HepG2 (cell line): ENCODE data around the gene NBPF9. TPM values are rescaled to one million over a fixed set of nuclear protein-coding genes. Genes with fewer than 3 reads are reported as not detected.
A peak's percentile ranks its signal among the peaks of the same experiment; 100 is the strongest.
"Not testable (repeated sequence)": the region's sequence is repeated elsewhere in the genome, so short reads cannot be mapped to it uniquely, and the experiment has no call there.

Experiments
- ATAC-seq: fragments of 200-7000 bp; cut with Tn5 transposase; 3 replicates; pipeline ENCODE4 v1.9.1; 2020; ENCODE audit warnings: mild to moderate bottlenecking, moderate library complexity
- BruUV-seq: library from RNA; stranded (reverse); fragments of 400-500 nt; replicated peaks from 2 replicates; lab custom pipeline; 2021; lab: Mats Ljungman, UMichigan
- CTCF ChIA-PET: fragments of 300-600 bp; formaldehyde crosslinking; extraction: SDS; loops from one replicate; lab custom pipeline; 2021; ENCODE audit warnings: low total read pairs, inconsistent platforms, low intra/inter-chr PET ratio; lab: Yijun Ruan, JAX
- POLR2A ChIA-PET: fragments of 350-600 bp; sonication (Branson Sonifier 250); formaldehyde crosslinking; loops from one replicate; lab custom pipeline; 2020; ENCODE audit warnings: antibody characterized with exemption, inconsistent platforms; lab: Yijun Ruan, JAX
- DNase-seq: peaks from one replicate; pipeline ENCODE4 v3.0.0-alpha.2; 2015; ENCODE audit warnings: low spot score
- FAIRE-seq: peaks from 3 replicates; lab custom pipeline; 2011; peaks lifted over from hg19 to GRCh38; lab: Jason Lieb, UNC
- H2AFZ ChIP-seq: one replicate; pipeline ENCODE4 v1.6.1; 2011; ENCODE audit warnings: low read length, inconsistent platforms
- H3K27ac ChIP-seq: fragments of 300-600 bp; 3 replicates; pipeline ENCODE4 v1.8.0; 2011; ENCODE audit warnings: mixed run types, mild to moderate bottlenecking, mixed read lengths, low read length, inconsistent platforms; ENCODE audit not compliant: insufficient read depth; ENCODE audit errors: extremely low read length
- H3K27me3 ChIP-seq, 2 experiments: fragments of 200-600 bp in 1 of 2; 2 replicates in 1 of 2; 3 replicates in 1 of 2; pipeline versions ENCODE4 v1.6.0 to v1.8.0; 2011; ENCODE audit warnings: low read length in 2 of 2, mild to moderate bottlenecking in 2 of 2, moderate library complexity in 2 of 2, inconsistent platforms in 1 of 2; ENCODE audit not compliant: insufficient read depth in 2 of 2, control insufficient read depth in 1 of 2
- H3K36me3 ChIP-seq, 2 experiments: fragments of 200-600 bp in 1 of 2; replicated peaks in 1 of 2; 2 replicates in 1 of 2; 3 replicates in 1 of 2; pipeline versions ENCODE4 v1.5.1 to v1.8.0; 2011; ENCODE audit warnings: low read length in 2 of 2, inconsistent platforms in 1 of 2; ENCODE audit not compliant: insufficient read depth in 2 of 2, control insufficient read depth in 1 of 2
- H3K4me1 ChIP-seq: 2 replicates; pipeline ENCODE4 v1.5.1; 2012; ENCODE audit warnings: low read length, inconsistent platforms; ENCODE audit not compliant: insufficient read depth
- H3K4me2 ChIP-seq: 2 replicates; pipeline ENCODE4 v1.6.0; 2011; ENCODE audit warnings: low read depth, low read length, inconsistent platforms
- H3K4me3 ChIP-seq, 3 experiments: fragments of 200-600 bp in 1 of 3; sonication (generic), shearing (Covaris generic) in 1 of 3; replicated peaks in 1 of 3; 2 replicates each; pipeline ENCODE4 v1.5.1; 2011 to 2016; ENCODE audit warnings: low read length in 3 of 3, inconsistent platforms in 2 of 3, low read depth in 2 of 3, mild to moderate bottlenecking in 2 of 3, control low read depth in 1 of 3, mixed read lengths in 1 of 3; ENCODE audit not compliant: insufficient read depth in 1 of 3
- H3K79me2 ChIP-seq: one replicate; pipeline ENCODE4 v1.6.1; 2011; ENCODE audit warnings: low read length, inconsistent platforms; ENCODE audit not compliant: insufficient read depth
- H3K9ac ChIP-seq: 2 replicates; pipeline ENCODE4 v1.6.0; 2011; ENCODE audit warnings: mild to moderate bottlenecking, low read depth, low read length, inconsistent platforms; ENCODE audit not compliant: insufficient read depth
- H3K9me3 ChIP-seq: 2 replicates; pipeline ENCODE4 v1.5.1; 2012; ENCODE audit warnings: mild to moderate bottlenecking, low read length
- H4K20me1 ChIP-seq: 2 replicates; pipeline ENCODE4 v1.6.0; 2011; ENCODE audit warnings: inconsistent platforms, mild to moderate bottlenecking, low read length, moderate library complexity; ENCODE audit not compliant: insufficient read depth
- GABPA ChIP-seq, 2 experiments: IDR thresholded peaks; 2 replicates each; pipeline ENCODE4 v1.6.1; 2011 to 2016; ENCODE audit warnings: low read depth in 2 of 2, low read length in 1 of 2, missing biosample characterization in 1 of 2, missing genetic modification characterization in 1 of 2
- GABPB1 ChIP-seq: IDR thresholded peaks from 2 replicates; pipeline ENCODE4 v1.6.1; 2016; ENCODE audit warnings: mild to moderate bottlenecking, missing genetic modification reagents, moderate library complexity, missing compliant biosample characterization
- SAP130 ChIP-seq: IDR thresholded peaks from 2 replicates; pipeline ENCODE4 v1.6.1; 2016; ENCODE audit warnings: low read depth
- WGBS: methylation state at CpG from one replicate; pipeline ENCODE4 v1.1.6; 2017; ENCODE audit warnings: low lambda C conversion rate; 5-methylcytosine and 5-hydroxymethylcytosine counted together
- in situ Hi-C: cut with HindIII; loops from 2 replicates; pipeline ENCODE4 v1.10.0; 2017; ENCODE audit warnings: low pct_unique_long_range_greater_than_20kb; ENCODE audit not compliant: extremely low pct_ligation_motif_present
- intact Hi-C: fragments of 100-400 bp; cut with micrococcal nuclease; formaldehyde crosslinking; loops from one replicate; pipeline ENCODE4 v1.10.0; 2022; ENCODE audit not compliant: unreplicated experiment
- polyA plus RNA-seq, 8 experiments: library from polyadenylated mRNA; depleted of rRNA in 3 of 8; stranded (reverse) in 7 of 8; unstranded in 1 of 8; fragments of >200 nt; fragmentation: Illumina TruSeq in 4 of 8; extraction: Trizol in 4 of 8; gene quantifications; 2 replicates each; pipeline versions ENCODE4 v1.2.1 to v1.2.3, GENCODE V29; 2011 to 2016; ENCODE audit warnings: low read depth in 4 of 8, missing spikeins in 1 of 8, mixed read lengths in 1 of 8; ENCODE audit not compliant: insufficient read depth in 1 of 8
- total RNA-seq, 5 experiments: library from RNA; depleted of rRNA; stranded (reverse); fragments of >200 nt; fragmentation: Illumina TruSeq; extraction: Trizol; gene quantifications; 2 replicates each; pipeline ENCODE4 v1.2.3, GENCODE V29; 2016; ENCODE audit warnings: low read depth in 1 of 5

The NBPF9 gene
- total and polyA plus RNA-seq, 2 of the 13 experiments (the other 11 are each of a cell fraction or from before 2014, with no cell fraction given): 9.1 to 10.9 TPM

DNA sequence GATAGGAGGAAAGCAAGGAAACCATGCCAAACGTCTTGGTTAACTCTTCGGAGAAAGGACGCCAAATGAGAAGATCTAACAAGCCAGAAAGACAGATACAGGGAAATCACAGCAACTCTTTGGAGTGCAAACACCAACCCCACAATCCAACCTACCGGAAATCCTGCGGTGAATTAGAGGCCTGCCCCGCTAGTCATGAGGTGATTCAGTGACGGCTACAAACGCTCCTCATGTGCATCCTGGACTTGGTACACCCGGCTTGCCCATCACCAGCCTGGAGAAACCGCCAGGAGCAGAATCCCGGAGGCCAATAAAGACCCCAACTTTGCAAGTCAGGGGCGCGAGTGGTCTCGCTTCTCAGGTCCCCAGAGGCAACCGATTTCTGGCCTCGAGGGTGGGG, 777 bp downstream of the NBPF9 start:
- CTCF ChIA-PET; H3K9me3 ChIP-seq; in situ Hi-C loops; H2AFZ ChIP-seq; FAIRE-seq; H4K20me1 ChIP-seq; H3K27me3 ChIP-seq; H3K79me2 ChIP-seq; POLR2A ChIA-PET; H3K36me3 ChIP-seq; H3K27ac ChIP-seq; H3K4me1 ChIP-seq; intact Hi-C loops; TF ChIP-seq GABPA (IDR thresholded peaks at IDR 0.05; ENCODE audit: low read depth, low read length): not testable (repeated sequence)
- BruUV-seq: TSS peak; percentile 65
- 0% methylated on average over 5 of the region's 16 CpGs for WGBS
- Histone ChIP-seq H3K4me2 (peak overlapping the region; percentile 27; the same call in 1 of the 2 replicates), H3K4me3 (peak overlapping the region in 2 of 3 experiments; percentile 35 to 40; a peak in 2 of 6 replicates)
- TF ChIP-seq SAP130 (CRISPR knock-in tag) (peak; percentile 31; the same call in 1 of the 2 replicates), GABPA (CRISPR knock-in tag; IDR thresholded peaks at IDR 0.05; ENCODE audit: low read depth) (0 out of 2 replicates have a peak, but pooled peaks have one; percentile 23), GABPB1 (CRISPR knock-in tag) (peak; percentile 16; the same call in 1 of the 2 replicates)
- TF ChIP-seq, all 625 proteins: peak for 3; not testable (repeated sequence) for 622
- not testable (repeated sequence) for DNase-seq, H3K9ac ChIP-seq
- ATAC-seq: peak; percentile 77

DNA sequence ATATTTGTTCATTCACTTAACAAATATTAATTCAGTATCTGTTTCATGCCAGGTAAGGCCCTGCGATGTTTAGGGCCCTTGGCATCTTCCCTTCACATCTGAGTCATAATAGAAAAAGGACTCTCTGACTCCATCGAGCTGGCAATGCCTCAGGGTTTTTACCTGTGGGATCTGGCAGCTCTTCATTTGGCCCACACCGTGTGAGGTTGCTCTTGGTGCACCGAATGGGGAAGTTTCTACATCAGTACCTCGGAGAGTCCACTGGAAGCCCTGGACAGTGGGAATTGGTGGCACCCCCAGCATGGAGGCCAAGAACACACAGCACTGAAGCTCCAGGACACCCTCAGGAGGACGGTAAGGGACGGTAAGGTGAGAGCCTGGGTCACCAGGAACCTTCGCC, 5.1 kb downstream of the NBPF9 start:
- H3K36me3 ChIP-seq, CTCF ChIA-PET, FAIRE-seq, POLR2A ChIA-PET, DNase-seq, intact Hi-C loops, H2AFZ ChIP-seq, H4K20me1 ChIP-seq, H3K4me2 ChIP-seq, H3K79me2 ChIP-seq, H3K27me3 ChIP-seq, H3K4me3 ChIP-seq, in situ Hi-C loops, ATAC-seq, H3K27ac ChIP-seq, H3K4me1 ChIP-seq, H3K9me3 ChIP-seq, BruUV-seq, H3K9ac ChIP-seq: not testable (repeated sequence)
- WGBS: 88% methylated on average over 5 of the region's 8 CpGs

- H3K9ac ChIP-seq, BruUV-seq, DNase-seq, H2AFZ ChIP-seq, POLR2A ChIA-PET, intact Hi-C loops, ATAC-seq, H3K27me3 ChIP-seq, H3K79me2 ChIP-seq, H3K4me1 ChIP-seq, H3K36me3 ChIP-seq, H4K20me1 ChIP-seq, H3K9me3 ChIP-seq, H3K4me2 ChIP-seq, H3K27ac ChIP-seq, H3K4me3 ChIP-seq, in situ Hi-C loops, CTCF ChIA-PET, FAIRE-seq: not testable (repeated sequence)
- WGBS: 95% methylated on average over 6 of the region's 6 CpGs
Measured at GRCh38 chr1:149093155-149093554, 10.2 kb downstream of the NBPF9 start.

DNA sequence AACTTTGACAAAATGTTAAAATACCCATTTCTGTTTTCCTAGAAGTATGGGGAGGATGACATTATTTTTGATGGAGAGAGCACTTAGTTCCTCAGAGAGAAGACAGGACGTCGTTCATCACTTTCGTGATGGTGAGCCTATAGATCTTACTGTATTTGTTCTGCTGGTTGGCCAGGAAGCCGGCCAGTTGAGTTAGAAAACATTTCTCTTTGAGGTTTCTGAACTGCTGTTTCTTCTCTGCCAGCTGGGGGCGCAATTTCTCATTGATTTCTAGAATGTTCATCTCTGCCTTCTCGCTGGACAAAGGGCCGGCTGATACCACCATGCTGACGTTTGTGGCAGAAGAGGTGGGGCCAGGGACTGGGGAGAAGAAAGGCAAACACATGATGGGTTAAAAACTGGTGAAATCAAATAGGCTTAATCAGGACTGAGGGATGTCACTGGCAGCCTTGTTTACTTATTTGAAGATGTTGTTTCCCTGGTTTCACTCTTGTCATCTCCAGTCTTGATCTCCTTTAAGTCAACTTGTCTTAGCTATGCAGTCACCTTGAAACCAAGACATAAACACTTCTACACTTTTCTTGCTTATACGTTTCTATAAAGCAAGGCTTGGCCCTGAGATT, 27.7 kb downstream of the NBPF9 start:
- H3K4me2 ChIP-seq, POLR2A ChIA-PET, H3K27ac ChIP-seq, H3K9me3 ChIP-seq, intact Hi-C loops, H3K9ac ChIP-seq, in situ Hi-C loops, DNase-seq, H3K27me3 ChIP-seq, H3K4me1 ChIP-seq, H3K79me2 ChIP-seq, H4K20me1 ChIP-seq, ATAC-seq, BruUV-seq, FAIRE-seq, H3K36me3 ChIP-seq, H3K4me3 ChIP-seq, CTCF ChIA-PET, H2AFZ ChIP-seq: not testable (repeated sequence)
- 66% methylated on average over 6 of the region's 9 CpGs for WGBS
